ENCODE measurements around the gene NSG1. TPM values are rescaled to one million over a fixed set of nuclear protein-coding genes. Genes with fewer than 3 reads are reported as not detected.

The NSG1 gene
- total RNA-seq, 4 donors from 2014 or later, result 0.15 to 4.8 (median 1.4) TPM

GRCh38 chr4:4376074-4376473 lies 10.8 kb upstream of the NSG1 start:
- Histone ChIP-seq H3K27me3 (peaks cover 48% of the 10 kb centered on the region), H3K4me3 (no peak overlapping the region), H3K27ac (no peak overlapping the region), H3K36me3 (no peaks in the 10 kb centered on the region), H3K4me1 (no peaks in the 10 kb centered on the region), H3K9me3 (peaks cover 0 to 21% (median 0%) of the 10 kb centered on the region in 3 donors)
- TF ChIP-seq EP300 (IDR thresholded peaks at IDR 0.05), result no peak
- no peak for TF ChIP-seq POLR2A (IDR thresholded peaks at IDR 0.05)
- WGBS, 2 donors (ENCODE audit: low coverage in 1 of 2), result 34 to 56% methylated on average over 2 to 3 of the region's 4 CpGs
- no peak for ATAC-seq

DNA sequence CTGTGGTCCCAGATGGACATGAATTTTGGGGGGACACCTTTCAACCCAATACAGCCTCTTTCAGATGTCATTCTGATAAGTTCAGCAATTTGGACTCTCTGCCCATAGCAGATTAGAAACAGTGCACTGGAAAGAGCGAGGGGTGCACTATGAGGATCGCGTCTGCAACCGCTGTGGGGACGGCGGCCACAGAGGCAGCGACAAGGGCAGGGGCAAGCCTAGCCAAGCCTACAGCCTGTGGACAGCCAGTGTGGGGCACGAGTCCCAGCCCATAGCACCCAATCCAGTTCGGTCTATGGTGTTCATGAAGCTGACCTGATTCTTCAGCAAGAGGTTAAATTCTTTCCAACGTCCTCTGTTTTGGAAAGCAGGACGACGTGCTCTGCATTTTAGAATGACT lies 9.7 kb upstream of the NSG1 start:
- TF ChIP-seq POLR2AphosphoS5 (IDR thresholded peaks at IDR 0.05), result no peak
- TF ChIP-seq POLR2A (IDR thresholded peaks at IDR 0.05), result no peak
- TF ChIP-seq EP300 (IDR thresholded peaks at IDR 0.05), result no peak
- TF ChIP-seq CTCF (IDR thresholded peaks at IDR 0.05), result no peak
- H3K9me3 ChIP-seq, result peaks cover 0 to 21% (median 0%) of the 10 kb centered on the region in 3 donors
- WGBS, 2 donors (ENCODE audit: low coverage in 1 of 2), result 20 to 72% methylated on average over 2 to 5 of the region's 12 CpGs
- H3K27me3 ChIP-seq, result peaks cover 48% of the 10 kb centered on the region
- H3K4me3 ChIP-seq, result no peak overlapping the region
- no peak overlapping the region for H3K27ac ChIP-seq
- ATAC-seq, result no peak
- H3K4me1 ChIP-seq, result no peaks in the 10 kb centered on the region
- H3K36me3 ChIP-seq, result no peaks in the 10 kb centered on the region

DNA sequence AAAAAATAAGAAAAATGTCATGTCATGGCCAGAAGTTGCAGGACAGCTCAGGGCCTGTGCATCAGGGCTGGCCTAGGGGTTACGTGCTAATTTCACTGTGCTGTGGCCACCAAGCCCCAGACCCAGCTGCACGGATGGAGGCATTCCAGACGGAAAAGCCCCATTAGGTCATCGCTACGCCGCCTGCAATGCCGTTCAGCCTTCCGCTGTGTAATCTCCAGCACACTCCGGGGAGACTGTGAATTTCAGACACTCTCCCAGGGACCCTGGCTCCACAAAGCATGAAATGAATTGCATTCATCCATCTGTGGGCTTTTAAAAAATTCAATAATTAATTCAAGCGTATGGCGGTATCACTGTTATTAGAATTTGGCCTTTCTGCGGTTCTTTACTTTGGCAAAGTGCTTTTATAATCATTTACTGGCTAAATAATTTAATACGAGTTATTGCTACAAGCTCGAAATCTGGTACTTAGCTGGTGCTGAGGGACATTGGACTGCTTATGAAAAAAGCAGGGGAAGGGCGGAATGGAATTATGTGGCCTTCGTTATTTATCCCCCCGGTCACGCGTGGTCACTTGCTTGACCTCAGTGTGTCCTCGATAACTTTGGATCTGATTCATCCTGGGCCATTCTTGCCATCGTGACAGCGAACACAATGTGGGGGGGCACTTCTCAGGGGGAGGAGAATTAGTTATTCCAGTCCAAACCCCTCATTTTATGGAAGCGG lies 9.0 kb upstream of the NSG1 start:
- ATAC-seq, result no peak
- Histone ChIP-seq H3K4me3 (no peak overlapping the region), H3K36me3 (no peaks in the 10 kb centered on the region), H3K27ac (no peak overlapping the region), H3K27me3 (peaks cover 50% of the 10 kb centered on the region), H3K4me1 (no peaks in the 10 kb centered on the region), H3K9me3 (peaks cover 0 to 21% (median 0%) of the 10 kb centered on the region in 3 donors)
- WGBS, 2 donors (ENCODE audit: low coverage in 1 of 2), result 66 to 75% methylated on average over 14 to 21 of the region's 23 CpGs
- TF ChIP-seq POLR2A (IDR thresholded peaks at IDR 0.05), result no peak
- no peak for TF ChIP-seq EP300 (IDR thresholded peaks at IDR 0.05)
- TF ChIP-seq CTCF (IDR thresholded peaks at IDR 0.05), result no peak
- TF ChIP-seq POLR2AphosphoS5 (IDR thresholded peaks at IDR 0.05), result no peak

DNA sequence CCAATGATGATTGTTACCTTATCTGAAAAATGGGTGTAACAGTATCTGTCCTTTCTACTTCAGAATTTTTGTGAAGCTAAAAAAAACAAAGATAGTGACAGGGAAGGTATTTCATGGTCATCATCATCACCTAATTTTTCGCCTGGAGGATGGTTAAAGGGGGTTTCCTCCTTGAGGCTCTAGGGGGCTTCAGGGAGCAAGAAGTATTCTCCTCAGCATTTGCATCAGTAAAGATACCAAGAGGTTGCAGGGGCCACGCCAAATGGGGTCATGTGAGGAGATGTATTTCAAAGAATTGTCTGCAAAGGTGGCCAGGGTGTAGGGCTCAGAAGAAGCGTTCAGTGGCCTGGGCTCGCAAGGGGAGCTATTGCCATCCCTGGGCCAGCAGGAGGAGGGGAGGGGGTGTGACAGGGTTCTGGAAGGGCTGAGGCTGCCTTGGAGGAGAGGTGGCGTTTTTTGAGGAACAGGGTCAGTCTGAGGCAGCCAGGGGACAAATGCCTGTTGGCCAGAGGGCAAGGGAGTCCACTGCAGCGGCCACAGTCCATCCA lies 7.3 kb upstream of the NSG1 start:
- H3K36me3 ChIP-seq, result no peaks in the 10 kb centered on the region
- H3K9me3 ChIP-seq, result peaks cover 0 to 9% (median 0%) of the 10 kb centered on the region in 3 donors
- no peak for ATAC-seq
- no peak overlapping the region for H3K4me3 ChIP-seq
- peaks cover 48% of the 10 kb centered on the region for H3K27me3 ChIP-seq
- TF ChIP-seq POLR2A (IDR thresholded peaks at IDR 0.05) (no peak), POLR2AphosphoS5 (IDR thresholded peaks at IDR 0.05) (no peak), CTCF (IDR thresholded peaks at IDR 0.05) (no peak), EP300 (IDR thresholded peaks at IDR 0.05) (no peak)
- no peaks in the 10 kb centered on the region for H3K4me1 ChIP-seq
- H3K27ac ChIP-seq, result no peak overlapping the region
- 63 to 100% methylated on average over 1 to 3 of the region's 6 CpGs for WGBS, 2 donors (ENCODE audit: low coverage in 1 of 2)

GRCh38 chr4:4383085-4383484 lies 3.8 kb upstream of the NSG1 start:
- Histone ChIP-seq H3K27ac (no peak overlapping the region), H3K4me1 (peaks cover 0 to 26% (median 19%) of the 10 kb centered on the region in 3 donors), H3K27me3 (peaks cover 68% of the 10 kb centered on the region), H3K9me3 (no peaks in the 10 kb centered on the region), H3K4me3 (no peak overlapping the region), H3K36me3 (no peaks in the 10 kb centered on the region)
- 75 to 100% methylated on average over 1 to 3 of the region's 3 CpGs for WGBS, 2 donors (ENCODE audit: low coverage in 1 of 2)
- no peak for ATAC-seq
- TF ChIP-seq POLR2AphosphoS5 (IDR thresholded peaks at IDR 0.05) (no peak), CTCF (IDR thresholded peaks at IDR 0.05) (no peak), EP300 (IDR thresholded peaks at IDR 0.05) (no peak), POLR2A (IDR thresholded peaks at IDR 0.05) (no peak)

Data from gastroesophageal sphincter (tissue), 4 donors.